GM12878 (cell line): ENCODE measurements around the gene CHRND. TPM values are rescaled to one million over a fixed set of nuclear protein-coding genes. Genes with fewer than 3 reads are reported as not detected.

ENCODE experiments used
- ATAC-seq: fragments of 200-7000 bp; cut with Tn5 transposase; 3 replicates; pipeline ENCODE4 v1.9.1; 2020; ENCODE audit warnings: mild to moderate bottlenecking, moderate library complexity
- BruUV-seq: library from RNA; stranded (reverse); fragments of 400-500 nt; replicated peaks from 2 replicates; lab custom pipeline; 2021; lab: Mats Ljungman, UMichigan
- CTCF ChIA-PET: fragments of 300-600 bp; sonication (Branson Sonifier 250); formaldehyde crosslinking; extraction: SDS; loops from one replicate; lab custom pipeline; 2021; ENCODE audit warnings: inconsistent platforms; lab: Yijun Ruan, JAX
- POLR2A ChIA-PET: fragments of 350-600 bp; formaldehyde crosslinking; extraction: SDS; loops from one replicate; lab custom pipeline; 2021; ENCODE audit warnings: inconsistent platforms; lab: Charles Lee
- RAD21 ChIA-PET: fragments of 300-600 bp; sonication (Branson Sonifier 250); formaldehyde crosslinking; loops from one replicate; lab custom pipeline; 2023; ENCODE audit warnings: antibody characterized with exemption; ENCODE audit not compliant: unreplicated experiment; lab: Charles Lee
- SMC1A ChIA-PET: fragments of 300-600 bp; sonication (Branson Sonifier 250); formaldehyde crosslinking; loops from one replicate; lab custom pipeline; 2023; ENCODE audit not compliant: unreplicated experiment, uncharacterized antibody; lab: Charles Lee
- DNase-seq: peaks from one replicate; pipeline ENCODE4 v3.0.0-alpha.2; 2011; ENCODE audit warnings: low read depth, low spot score
- FAIRE-seq: peaks from 3 replicates; lab custom pipeline; 2011; peaks lifted over from hg19 to GRCh38; lab: Jason Lieb, UNC
- H2AFZ ChIP-seq: 2 replicates; pipeline ENCODE4 v1.6.0; 2011; ENCODE audit warnings: low read depth, low read length, control low read depth; ENCODE audit not compliant: control insufficient read depth
- H3K27ac ChIP-seq: 2 replicates; pipeline ENCODE4 v1.5.1; 2011; ENCODE audit warnings: control low read depth; ENCODE audit not compliant: control insufficient read depth, insufficient read depth
- H3K27me3 ChIP-seq, 2 experiments: replicated peaks in 1 of 2; 2 replicates each; pipeline versions ENCODE4 v1.6.0 to v1.6.1; 2011; ENCODE audit warnings: low read length in 1 of 2; ENCODE audit not compliant: control insufficient read depth in 2 of 2, insufficient read depth in 2 of 2
- H3K36me3 ChIP-seq, 2 experiments: 2 replicates each; pipeline ENCODE4 v1.5.1; 2011; ENCODE audit warnings: low read length in 1 of 2; ENCODE audit not compliant: control insufficient read depth in 2 of 2, insufficient read depth in 2 of 2
- H3K4me1 ChIP-seq: 2 replicates; pipeline ENCODE4 v1.6.1; 2011; ENCODE audit warnings: mild to moderate bottlenecking, low read length, moderate library complexity, mixed read lengths; ENCODE audit not compliant: control insufficient read depth, insufficient read depth
- H3K4me2 ChIP-seq: 2 replicates; pipeline ENCODE4 v1.6.0; 2011; ENCODE audit warnings: control low read depth; ENCODE audit not compliant: control insufficient read depth, insufficient read depth
- H3K4me3 ChIP-seq: fragments of 200-600 bp; sonication (generic); 2 replicates; pipeline ENCODE4 v1.5.1; 2016
- H3K79me2 ChIP-seq: 2 replicates; pipeline ENCODE4 v1.6.0; 2011; ENCODE audit warnings: low read length; ENCODE audit not compliant: control insufficient read depth, insufficient read depth
- H3K9ac ChIP-seq: 2 replicates; pipeline ENCODE4 v1.8.0; 2011; ENCODE audit warnings: low read length, control low read depth, mixed read lengths; ENCODE audit not compliant: control insufficient read depth, insufficient read depth
- H3K9me3 ChIP-seq: replicated peaks from 3 replicates; pipeline ENCODE4 v1.5.1; 2011; ENCODE audit warnings: mild to moderate bottlenecking, low read length; ENCODE audit not compliant: control insufficient read depth, insufficient read depth
- H4K20me1 ChIP-seq: 2 replicates; pipeline ENCODE4 v1.6.0; 2011; ENCODE audit not compliant: control insufficient read depth, insufficient read depth
- CBFB ChIP-seq: IDR thresholded peaks from 2 replicates; pipeline ENCODE4 v1.6.1; 2016; ENCODE audit warnings: antibody characterized with exemption, low read depth
- ESRRA ChIP-seq: IDR thresholded peaks from 2 replicates; pipeline ENCODE4 v1.6.1; 2012; ENCODE audit warnings: mild to moderate bottlenecking, low read length, improper control_type of control experiment
- MAX ChIP-seq: IDR thresholded peaks from 2 replicates; pipeline ENCODE4 v1.6.1; 2012; ENCODE audit warnings: low read depth, low read length, improper control_type of control experiment
- NFXL1 ChIP-seq: fragments of 450-650 bp; IDR thresholded peaks from 2 replicates; pipeline ENCODE4 v1.6.1; 2017; ENCODE audit warnings: antibody characterized with exemption, mild to moderate bottlenecking, borderline replicate concordance
- NR2C2 ChIP-seq: IDR thresholded peaks from 2 replicates; pipeline ENCODE4 v1.6.1; 2011; ENCODE audit warnings: borderline replicate concordance, low read depth; ENCODE audit not compliant: control insufficient read depth, insufficient read length
- NR2F1 ChIP-seq: fragments of 450-650 bp; conservative IDR thresholded peaks from 2 replicates; pipeline ENCODE4 v1.6.1; 2017; ENCODE audit warnings: mild to moderate bottlenecking
- PAX5 ChIP-seq: IDR thresholded peaks from 2 replicates; pipeline ENCODE4 v1.6.1; 2011; ENCODE audit warnings: low read depth, low read length, borderline replicate concordance
- RB1 ChIP-seq: fragments of 450-650 bp; formaldehyde crosslinking; IDR thresholded peaks from 2 replicates; pipeline ENCODE4 v1.6.1; 2017; ENCODE audit warnings: mild to moderate bottlenecking, borderline replicate concordance
- RFX5 ChIP-seq: IDR thresholded peaks from 2 replicates; pipeline ENCODE4 v1.6.1; 2011; ENCODE audit warnings: low read depth, low read length, improper control_type of control experiment
- RUNX3 ChIP-seq: IDR thresholded peaks from 2 replicates; pipeline ENCODE4 v1.6.1; 2012; ENCODE audit warnings: low read length, inconsistent platforms
- SMC3 ChIP-seq: IDR thresholded peaks from 2 replicates; pipeline ENCODE4 v1.6.1; 2011; ENCODE audit warnings: low read length, improper control_type of control experiment, borderline replicate concordance
- YY1 ChIP-seq: IDR thresholded peaks from 2 replicates; pipeline ENCODE4 v1.6.1; 2011; ENCODE audit warnings: low read depth, mild to moderate bottlenecking, low read length
- ZNF217 ChIP-seq: fragments of 450-650 bp; IDR thresholded peaks from 2 replicates; pipeline ENCODE4 v1.6.1; 2017; ENCODE audit warnings: antibody characterized with exemption, mild to moderate bottlenecking
- WGBS: methylation state at CpG from one replicate; pipeline ENCODE4 v1.1.6; 2016; ENCODE audit warnings: low lambda C conversion rate; ENCODE audit not compliant: insufficient replicate concordance, insufficient coverage; ENCODE audit errors: missing lambda C conversion rate; 5-methylcytosine and 5-hydroxymethylcytosine counted together
- in situ Hi-C: fragments of 300-500 bp; cut with MboI; formaldehyde crosslinking; loops from 9 replicates; pipeline ENCODE4 v1.14.3; 2018; ENCODE audit warnings: mixed read lengths
- intact Hi-C: fragments of 100-400 bp; cut with micrococcal nuclease; formaldehyde crosslinking; loops from one replicate; pipeline ENCODE4 v1.14.2; 2022; ENCODE audit not compliant: unreplicated experiment
- polyA plus RNA-seq, 11 experiments: library from polyadenylated mRNA; depleted of rRNA in 4 of 11; unstranded in 6 of 11; stranded (reverse) in 5 of 11; fragments of >200 nt; fragmentation: Nextera tagmentation in 4 of 11; fragmentation: Illumina TruSeq in 1 of 11; extraction: Ambion mirVana in 4 of 11; extraction: Trizol in 1 of 11; gene quantifications; 1 replicate in 1 of 11; 2 replicates in 10 of 11; pipeline versions ENCODE4 v1.2.1 to v1.2.3, GENCODE V29; 2011 to 2016; ENCODE audit warnings: inconsistent platforms in 2 of 11, missing spikeins in 2 of 11, low read depth in 1 of 11
- total RNA-seq, 4 experiments: library from RNA; depleted of rRNA in 3 of 4; stranded (reverse); fragments of >200 nt in 3 of 4; fragmentation: Illumina TruSeq in 1 of 4; extraction: Trizol in 1 of 4; gene quantifications; 2 replicates each; pipeline versions ENCODE4 v1.2.1 to v1.2.3, GENCODE V29; 2013 to 2021

The CHRND gene
- total and polyA plus RNA-seq, 10 of the 15 experiments (the other 5 are each of a cell fraction or from before 2014, with no cell fraction given), result not detected

GRCh38 chr2:232524771-232525170 is 1.2 kb upstream of the CHRND start:
- CTCF ChIA-PET, result no interaction called here
- RAD21 ChIA-PET, result interaction anchor here (0.6 kb wide), 1 partner anchor 61 kb away, joined by 4 read pairs; no protein-coding TSS in a partner anchor
- POLR2A ChIA-PET, result no interaction called here
- SMC1A ChIA-PET, result no interaction called here
- 34% methylated on average over 6 of the region's 6 CpGs for WGBS
- Histone ChIP-seq H4K20me1 (no peaks in the 10 kb centered on the region), H3K4me3 (no peak overlapping the region), H3K27me3 (peaks cover 3 to 6% of the 10 kb centered on the region in 2 experiments; a peak in 3 of 4 replicates), H3K27ac (no peak overlapping the region), H3K9me3 (no peaks in the 10 kb centered on the region), H3K36me3 (no peaks in the 10 kb centered on the region), H3K4me2 (no peak overlapping the region), H2AFZ (no peak overlapping the region), H3K79me2 (no peaks in the 10 kb centered on the region), H3K9ac (no peak overlapping the region), H3K4me1 (no peaks in the 10 kb centered on the region)
- TF ChIP-seq NFXL1, result no peak
- no peak for TF ChIP-seq CBFB
- TF ChIP-seq MAX, result no peak
- TF ChIP-seq RFX5, result no peak
- TF ChIP-seq ZNF217, result no peak
- TF ChIP-seq RB1, result no peak
- no peak for TF ChIP-seq PAX5
- TF ChIP-seq RUNX3, result no peak
- no peak for TF ChIP-seq NR2C2
- TF ChIP-seq YY1, result no peak
- TF ChIP-seq ESRRA, result no peak
- TF ChIP-seq SMC3, result no peak
- TF ChIP-seq NR2F1, result no peak
- no peak for ATAC-seq
- no peak for DNase-seq
- BruUV-seq, result no TSS peak
- in situ Hi-C loops (no loop called here), intact Hi-C loops (no loop called here)
- FAIRE-seq, result no peak
